Measurements from ENCODE around the gene KXD1. TPM values are rescaled to one million over a fixed set of nuclear protein-coding genes. Genes with fewer than 3 reads are reported as not detected.

The KXD1 gene
- total RNA-seq, 4 donors from 2014 or later = 65.5 to 104 (median 83.5) TPM

GRCh38 chr19:18523841-18524240 lies 33.8 kb upstream of the KXD1 start:
- intact Hi-C loops (cut with DNase I) = no loop called here
- Histone ChIP-seq H3K4me3 (no peak overlapping the region), H3K27ac (no peak overlapping the region), H3K9me3 (no peaks in the 10 kb centered on the region), H3K36me3 (no peaks in the 10 kb centered on the region), H3K4me1 (peaks cover 18 to 30% (median 20%) of the 10 kb centered on the region in 3 donors), H3K27me3 (no peaks in the 10 kb centered on the region)
- 91% methylated on average over 8 of the region's 9 CpGs; no CpG with 5 or more reads in 1 of the 2 donors for WGBS, 2 donors
- no peak for DNase-seq
- no peak for TF ChIP-seq CTCF (IDR thresholded peaks at IDR 0.05)
- TF ChIP-seq POLR2A (IDR thresholded peaks at IDR 0.05) = no peak

GRCh38 chr19:18526316-18526715 lies 31.4 kb upstream of the KXD1 start:
- Histone ChIP-seq H3K27me3 (no peaks in the 10 kb centered on the region), H3K4me1 (peaks cover 4 to 7% (median 4%) of the 10 kb centered on the region in 3 donors), H3K9me3 (no peaks in the 10 kb centered on the region), H3K4me3 (no peak overlapping the region), H3K27ac (no peak overlapping the region), H3K36me3 (peaks cover 0 to 5% (median 2%) of the 10 kb centered on the region in 3 donors)
- WGBS, 2 donors = 57 to 67% methylated on average over 7 to 9 of the region's 9 CpGs
- no peak for TF ChIP-seq POLR2A (IDR thresholded peaks at IDR 0.05)
- no peak for TF ChIP-seq CTCF (IDR thresholded peaks at IDR 0.05)
- intact Hi-C loops (cut with DNase I) = no loop called here
- no peak for DNase-seq

GRCh38 chr19:18529782-18530181 lies 27.9 kb upstream of the KXD1 start:
- WGBS, 2 donors = 57 to 61% methylated on average over 3 to 5 of the region's 7 CpGs
- no peak for TF ChIP-seq POLR2A (IDR thresholded peaks at IDR 0.05)
- TF ChIP-seq CTCF (IDR thresholded peaks at IDR 0.05) = no peak
- DNase-seq = no peak
- intact Hi-C loops (cut with DNase I) = no loop called here
- H3K27me3 ChIP-seq = no peaks in the 10 kb centered on the region
- H3K36me3 ChIP-seq = peaks cover 13 to 37% (median 19%) of the 10 kb centered on the region in 3 donors
- no peak overlapping the region for H3K27ac ChIP-seq
- no peak overlapping the region for H3K4me3 ChIP-seq
- H3K9me3 ChIP-seq = no peaks in the 10 kb centered on the region
- H3K4me1 ChIP-seq = no peaks in the 10 kb centered on the region

- WGBS, 2 donors = 82 to 84% methylated on average over 2 to 5 of the region's 9 CpGs
- no peak for TF ChIP-seq CTCF (IDR thresholded peaks at IDR 0.05)
- no peak for TF ChIP-seq POLR2A (IDR thresholded peaks at IDR 0.05)
- H3K27ac ChIP-seq = no peak overlapping the region
- H3K4me3 ChIP-seq = no peak overlapping the region
- intact Hi-C loops (cut with DNase I) = no loop called here
- no peaks in the 10 kb centered on the region for H3K9me3 ChIP-seq
- H3K4me1 ChIP-seq = no peaks in the 10 kb centered on the region
- peaks cover 18 to 54% (median 19%) of the 10 kb centered on the region in 3 donors for H3K36me3 ChIP-seq
- DNase-seq = no peak
- no peaks in the 10 kb centered on the region for H3K27me3 ChIP-seq
Observed at GRCh38 chr19:18531485-18531884, 26.2 kb upstream of the KXD1 start.

- no peak for DNase-seq
- no peak overlapping the region for H3K27ac ChIP-seq
- H3K4me1 ChIP-seq = no peaks in the 10 kb centered on the region
- no peak overlapping the region for H3K4me3 ChIP-seq
- intact Hi-C loops (cut with DNase I) = no loop called here
- TF ChIP-seq POLR2A (IDR thresholded peaks at IDR 0.05) (no peak), CTCF (IDR thresholded peaks at IDR 0.05) (no peak)
- H3K36me3 ChIP-seq = peaks cover 19 to 63% (median 26%) of the 10 kb centered on the region in 3 donors
- WGBS, 2 donors = 94 to 95% methylated on average over 11 to 17 of the region's 22 CpGs
- H3K9me3 ChIP-seq = no peaks in the 10 kb centered on the region
- no peaks in the 10 kb centered on the region for H3K27me3 ChIP-seq
Observed at GRCh38 chr19:18532168-18532890, 25.3 kb upstream of the KXD1 start.
